ENCODE measurements around the gene SLX1B.
"Not testable (repeated sequence)": the region's sequence is repeated elsewhere in the genome, so short reads cannot be mapped to it uniquely, and the experiment has no call there.

Gene SLX1B

DNA sequence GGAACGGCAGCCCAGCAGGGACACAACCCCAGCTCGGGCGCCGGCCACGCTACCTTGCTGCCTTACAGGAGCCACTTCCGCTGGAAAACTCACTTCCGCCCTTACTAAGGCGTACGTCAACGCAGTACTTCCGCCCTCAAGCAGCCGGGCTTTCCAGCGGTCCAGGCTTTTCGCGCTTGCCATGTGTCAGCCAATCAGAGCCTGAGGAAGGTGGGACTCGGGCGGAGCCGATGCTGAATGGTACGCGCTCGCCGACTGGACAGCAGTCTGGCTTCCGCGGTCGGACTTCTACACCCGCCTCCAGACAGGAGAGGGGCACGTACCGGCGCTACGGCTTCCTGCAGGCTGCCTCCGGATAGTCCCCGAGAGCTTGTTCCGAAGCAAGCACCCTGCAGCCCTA lies at the start of gene SLX1B, which contains the start of gene BOLA2:
SLX1B (plus strand) TSS at position 265 of the 400 bp plus-strand sequence.
BOLA2 (minus strand) TSS at position 83 of the 400 bp plus-strand sequence. CDS start 98 bp downstream, outside the sequence.
- DNase-seq (ENCODE audit: extremely low read depth, low read depth); H3K4me3 ChIP-seq (replicated peaks; ENCODE audit: low read depth, low read length): not testable (repeated sequence)

DNA sequence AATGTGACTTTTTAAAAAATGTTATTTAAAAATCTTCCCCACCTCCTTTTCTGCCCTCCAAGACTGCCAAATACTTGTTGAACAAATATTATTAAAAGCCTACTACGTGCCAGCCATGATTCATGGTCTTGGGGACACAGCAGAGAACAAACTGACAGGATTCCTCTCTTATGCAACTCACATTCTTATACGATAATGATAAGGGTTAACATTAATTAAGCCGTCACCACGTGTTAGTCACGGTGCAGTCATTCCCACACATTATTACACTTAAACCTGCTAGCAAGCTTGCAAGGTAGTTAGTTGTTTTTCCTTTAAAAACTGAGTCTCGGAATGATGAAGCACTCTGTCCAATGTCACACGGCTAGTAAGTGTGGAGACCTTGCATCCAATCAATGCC lies 49.1 kb upstream of the SLX1B start:
- H3K4me3 ChIP-seq (replicated peaks; ENCODE audit: low read depth, low read length); DNase-seq (ENCODE audit: extremely low read depth, low read depth): not testable (repeated sequence)

DNA sequence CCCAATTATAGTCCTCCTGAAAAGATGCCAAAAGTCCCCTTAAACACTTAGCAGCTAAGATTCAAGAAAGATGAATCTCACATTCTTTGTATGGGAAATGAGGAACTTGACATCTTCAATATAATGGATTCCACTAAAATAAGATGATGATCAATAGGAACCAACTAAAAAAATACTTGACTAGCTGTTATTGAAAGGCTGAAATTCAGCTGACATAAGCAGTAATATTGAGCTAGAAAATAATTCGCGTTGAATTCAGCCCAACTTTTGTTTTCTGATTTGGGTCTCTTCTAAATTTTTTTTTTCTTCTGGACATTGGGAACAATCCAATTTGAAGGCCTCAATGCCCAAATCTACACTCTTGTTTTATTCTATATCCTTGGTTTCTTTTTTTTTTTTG lies 30.7 kb upstream of the SLX1B start:
- not testable (repeated sequence) for H3K4me3 ChIP-seq (replicated peaks; ENCODE audit: low read depth, low read length); DNase-seq (ENCODE audit: extremely low read depth, low read depth)

DNA sequence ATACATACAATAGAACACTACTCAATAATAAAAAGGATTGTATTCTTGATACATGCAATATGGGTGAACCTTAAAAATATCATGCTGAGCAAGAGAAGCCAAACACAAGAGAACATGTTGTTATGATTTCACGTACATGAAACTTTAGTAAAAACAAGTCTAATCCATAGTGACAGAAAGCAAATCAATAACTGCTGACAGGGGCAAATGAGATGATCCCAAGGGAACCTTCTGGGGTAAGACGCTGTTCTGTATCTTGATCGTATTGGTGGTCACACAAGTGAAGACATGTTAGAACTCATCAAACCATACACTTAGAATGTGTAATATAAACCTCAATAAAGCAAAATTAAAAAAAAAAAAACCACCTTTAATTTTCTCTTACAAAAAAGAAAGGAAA lies 28.9 kb upstream of the SLX1B start:
- DNase-seq (ENCODE audit: extremely low read depth, low read depth); H3K4me3 ChIP-seq (replicated peaks; ENCODE audit: low read depth, low read length): not testable (repeated sequence)

DNA sequence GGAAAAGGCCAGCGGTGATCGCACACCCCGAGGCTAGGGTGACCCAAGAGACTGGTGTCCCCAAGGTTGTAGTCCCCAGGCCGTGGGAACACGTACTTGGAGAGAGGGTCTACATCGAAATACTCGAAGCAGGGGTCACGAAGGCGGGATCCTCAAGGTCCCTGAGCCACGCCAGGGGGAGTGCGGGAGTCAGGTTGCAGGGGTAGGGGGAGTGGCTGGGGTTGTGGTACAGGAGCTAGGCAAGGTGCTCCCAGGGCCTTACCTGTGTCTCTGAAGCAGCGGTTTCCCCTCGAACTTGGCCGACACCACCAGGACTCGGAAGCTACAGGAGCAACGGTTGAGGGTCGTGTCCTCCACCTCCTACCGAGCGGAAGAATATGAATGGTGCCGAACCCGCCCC lies 579 bp upstream of the SLX1B start:
- not testable (repeated sequence) for DNase-seq (ENCODE audit: extremely low read depth, low read depth); H3K4me3 ChIP-seq (replicated peaks; ENCODE audit: low read depth, low read length)

DNA sequence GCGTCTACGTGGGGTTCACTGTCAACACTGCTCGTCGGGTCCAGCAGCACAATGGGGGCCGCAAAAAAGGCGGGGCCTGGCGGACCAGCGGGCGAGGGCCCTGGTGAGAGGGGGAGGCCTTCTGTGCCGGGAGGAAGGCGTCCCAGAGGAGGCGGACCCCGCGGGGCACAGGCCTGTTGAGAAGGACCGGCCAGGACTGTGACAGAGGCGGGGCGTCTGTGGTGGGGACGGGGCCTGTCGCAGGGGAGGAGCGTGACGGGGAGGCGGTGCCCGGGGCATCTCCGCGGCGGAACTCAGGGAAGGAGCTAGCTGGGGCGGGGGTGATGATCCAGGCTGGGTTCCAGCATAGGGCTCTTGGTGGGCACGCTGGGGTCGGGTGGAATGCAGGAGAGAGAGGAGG lies 495 bp downstream of the SLX1B start:
- DNase-seq (ENCODE audit: extremely low read depth, low read depth); H3K4me3 ChIP-seq (replicated peaks; ENCODE audit: low read depth, low read length): not testable (repeated sequence)

DNA sequence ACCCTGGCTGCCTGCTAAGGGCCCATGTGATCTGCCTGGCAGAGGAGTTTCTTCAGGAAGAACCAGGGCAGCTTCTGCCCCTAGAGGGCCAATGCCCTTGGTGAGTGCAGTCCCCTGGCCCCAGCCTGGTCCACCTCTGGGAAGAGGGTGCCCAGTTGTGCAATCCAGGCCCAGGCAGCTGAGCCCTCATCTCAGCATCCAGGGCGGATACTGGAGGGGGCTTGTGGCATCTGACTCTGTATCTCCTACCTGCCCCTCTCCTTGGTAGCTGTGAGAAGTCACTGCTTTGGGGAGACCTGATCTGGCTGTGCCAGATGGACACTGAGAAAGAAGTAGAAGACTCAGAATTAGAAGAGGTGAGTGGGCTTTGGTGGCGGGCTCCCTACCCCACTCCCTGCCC lies 3.3 kb downstream of the SLX1B start:
- not testable (repeated sequence) for DNase-seq (ENCODE audit: extremely low read depth, low read depth); H3K4me3 ChIP-seq (replicated peaks; ENCODE audit: low read depth, low read length)

DNA sequence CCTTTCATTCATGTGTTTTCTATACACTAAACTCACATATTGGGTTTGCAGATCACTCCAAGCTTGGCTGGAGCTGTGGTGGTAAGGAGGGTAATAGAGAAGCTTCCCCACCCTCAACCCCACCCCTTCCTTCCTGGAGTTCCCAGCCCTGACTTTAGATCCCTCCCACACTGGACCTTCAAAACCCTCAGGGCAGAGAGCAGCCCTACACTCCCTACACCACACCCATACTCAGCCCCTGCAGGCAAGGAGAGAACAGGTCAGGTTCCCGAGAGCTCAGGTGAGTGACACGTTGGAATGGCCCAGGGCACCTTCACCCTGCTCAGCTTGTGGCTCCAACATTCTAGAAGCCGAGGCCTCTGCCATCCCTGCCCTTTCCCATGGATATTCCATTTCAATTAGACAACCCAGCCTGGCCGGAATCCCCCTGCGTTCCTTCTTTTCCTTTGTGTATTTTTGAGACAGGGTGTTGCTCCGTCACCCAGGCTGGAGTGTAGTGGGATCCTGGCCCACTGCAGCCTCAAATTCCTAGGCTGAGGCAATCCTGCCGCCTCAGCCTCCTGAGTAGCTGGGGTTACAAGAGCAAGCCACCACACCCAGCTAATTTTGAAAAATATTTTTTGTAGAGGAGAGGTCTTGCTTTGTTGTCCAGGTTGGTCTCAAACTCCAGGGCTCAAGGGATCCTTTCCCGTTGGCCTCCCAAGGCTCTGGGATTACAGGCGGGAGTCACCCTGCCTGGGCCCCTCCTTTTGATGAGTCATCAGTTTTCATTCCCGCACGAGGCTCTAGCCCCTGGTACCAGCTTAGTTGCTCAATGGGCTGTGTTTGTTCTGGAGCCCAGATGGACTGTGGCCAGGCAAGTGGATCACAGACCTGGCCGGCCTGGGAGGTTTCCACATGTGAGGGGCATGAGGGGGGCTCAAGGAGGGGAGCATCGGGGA lies 5.6 kb downstream of the SLX1B start, which contains the start of gene SULT1A4:
SULT1A4 (plus strand) TSS at position 208 of the 941 bp plus-strand sequence. CDS start 1,473 bp downstream, outside the sequence.
- not testable (repeated sequence) for DNase-seq (ENCODE audit: extremely low read depth, low read depth); H3K4me3 ChIP-seq (replicated peaks; ENCODE audit: low read depth, low read length)

DNA sequence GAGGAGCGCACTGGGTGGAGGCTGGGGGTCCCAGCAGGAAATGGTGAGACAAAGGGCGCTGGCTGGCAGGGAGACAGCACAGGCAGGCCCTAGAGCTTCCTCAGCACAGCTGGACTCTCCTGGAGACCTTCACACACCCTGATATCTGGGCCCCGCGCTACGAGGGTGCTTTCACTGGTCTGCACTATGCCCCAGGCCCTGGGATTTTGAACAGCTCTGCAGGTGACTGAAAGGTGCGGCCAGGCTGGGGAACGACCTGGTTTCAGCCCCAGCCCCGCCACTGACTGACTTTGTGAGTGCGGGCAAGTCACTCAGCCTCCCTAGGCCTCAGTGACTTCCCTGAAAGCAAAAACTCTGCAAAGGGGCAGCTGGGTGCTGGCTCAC lies 6.3 kb downstream of the SLX1B start:
- not testable (repeated sequence) for DNase-seq (ENCODE audit: extremely low read depth, low read depth); H3K4me3 ChIP-seq (replicated peaks; ENCODE audit: low read depth, low read length)

DNA sequence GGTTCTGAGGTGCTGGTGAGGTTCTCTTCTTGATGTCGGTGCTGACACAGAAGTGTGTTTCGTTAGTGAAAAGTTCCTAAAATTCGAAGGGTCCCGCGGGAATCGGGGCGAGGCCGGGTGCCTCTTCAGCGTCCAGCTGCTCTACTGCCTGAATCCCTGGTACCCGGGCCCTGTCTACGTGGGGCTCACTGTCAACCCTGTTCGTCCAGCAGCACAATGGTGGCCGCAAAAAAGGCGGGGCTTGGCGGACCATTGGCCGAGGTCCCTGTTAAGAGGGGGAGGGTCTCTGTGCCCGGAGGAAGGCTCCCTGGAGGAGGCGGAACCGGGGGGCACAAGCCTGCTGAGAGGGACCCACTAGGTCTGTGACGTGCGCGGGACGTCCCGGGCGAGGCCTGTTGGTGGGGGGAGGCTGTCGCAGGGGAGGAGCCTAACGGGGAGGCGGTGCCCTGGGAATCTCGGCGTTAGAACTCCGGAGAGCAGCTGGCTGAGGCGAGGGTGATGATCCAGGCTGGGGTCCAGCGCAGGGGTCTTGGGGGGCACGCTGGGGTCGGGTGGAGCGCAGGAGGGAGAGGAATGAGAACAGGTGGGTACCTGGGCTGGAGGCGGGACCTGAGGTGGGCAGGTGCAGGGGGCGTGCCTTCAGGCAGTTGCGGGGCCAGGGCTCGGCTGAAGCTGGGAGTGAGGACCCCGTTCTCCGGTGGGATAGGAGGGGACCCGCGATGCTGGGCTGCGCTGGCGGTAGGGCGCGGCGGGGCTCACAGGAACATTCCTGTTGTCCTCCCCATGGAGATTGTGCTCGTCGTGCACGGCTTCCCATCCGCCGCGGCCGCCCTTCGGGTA lies 11.9 kb downstream of the SLX1B start:
- not testable (repeated sequence) for DNase-seq (ENCODE audit: extremely low read depth, low read depth); H3K4me3 ChIP-seq (replicated peaks; ENCODE audit: low read depth, low read length)

DNA sequence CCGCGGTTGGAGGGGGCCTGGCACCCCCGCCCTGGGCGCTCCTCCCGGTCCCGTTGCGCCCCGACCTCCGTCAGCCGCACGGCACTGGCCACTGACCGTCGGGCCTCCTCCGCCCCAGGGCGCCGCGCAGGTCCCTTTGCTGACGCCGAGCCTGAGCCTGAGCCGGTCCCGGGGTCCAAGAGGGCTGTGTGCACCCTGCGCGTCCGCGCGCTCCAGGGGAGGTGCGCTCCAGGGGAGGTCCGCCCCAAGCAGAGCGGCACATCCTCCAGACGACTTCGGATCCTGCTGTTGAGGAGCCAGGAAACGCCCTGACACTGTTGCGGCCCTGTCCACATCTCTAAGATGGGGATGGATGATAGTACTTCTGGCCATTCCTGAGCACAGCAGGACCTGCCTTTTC lies 12.6 kb downstream of the SLX1B start:
- DNase-seq (ENCODE audit: extremely low read depth, low read depth); H3K4me3 ChIP-seq (replicated peaks; ENCODE audit: low read depth, low read length): not testable (repeated sequence)

DNA sequence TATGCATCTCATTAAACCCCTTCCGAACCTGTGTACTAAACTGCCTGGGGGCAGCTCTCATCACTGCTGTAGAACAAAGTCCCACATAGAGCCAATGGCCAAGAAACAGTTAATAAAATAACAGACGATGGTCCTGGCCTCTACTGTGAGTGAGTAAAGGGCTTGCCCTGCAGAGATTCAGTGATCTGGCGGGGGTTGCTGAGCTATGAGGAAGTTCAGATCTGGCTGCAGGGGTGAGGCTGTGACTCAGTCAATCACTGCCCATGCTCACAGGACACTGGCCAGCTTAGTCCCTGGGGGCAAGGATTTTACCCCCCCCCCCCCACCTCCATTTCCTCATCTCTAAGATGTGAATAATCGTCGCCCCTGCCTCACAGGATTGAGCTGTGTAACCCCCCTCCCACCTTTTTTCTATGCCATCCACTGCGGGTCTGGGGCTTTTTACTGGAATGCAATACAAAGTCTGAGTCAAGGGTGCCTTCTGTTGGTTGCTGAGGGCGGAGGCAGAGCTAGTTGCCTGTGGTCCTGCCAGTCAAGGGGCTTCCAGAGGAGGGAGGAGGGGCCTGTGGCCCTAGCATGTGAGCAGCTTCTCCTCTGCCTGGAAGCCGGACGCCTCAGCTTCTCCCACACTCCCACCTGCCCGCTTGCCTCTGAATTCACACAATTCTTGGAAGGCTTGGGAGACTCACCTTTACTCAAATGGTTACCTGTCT lies 13.5 kb downstream of the SLX1B start:
- not testable (repeated sequence) for H3K4me3 ChIP-seq (replicated peaks; ENCODE audit: low read depth, low read length); DNase-seq (ENCODE audit: extremely low read depth, low read depth)

DNA sequence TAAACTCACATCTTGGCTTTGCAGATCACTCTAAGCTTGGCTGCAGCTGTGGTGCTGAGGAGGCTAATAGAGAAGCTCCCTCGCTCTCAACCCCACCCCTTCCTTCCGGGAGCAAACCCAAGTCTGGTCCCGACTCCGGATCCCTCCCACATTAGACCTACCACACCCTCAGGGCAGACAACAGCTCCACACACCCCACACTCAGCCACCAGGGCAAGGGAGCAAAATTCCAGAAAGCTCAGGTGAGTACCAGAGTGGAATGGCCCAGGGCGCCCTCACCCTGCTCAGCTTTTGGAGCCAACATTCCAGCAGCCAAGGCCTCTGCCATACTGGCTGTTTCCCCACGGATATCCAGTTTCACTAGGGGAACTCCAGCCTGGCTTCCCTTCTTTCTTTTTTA lies 15.3 kb downstream of the SLX1B start:
- not testable (repeated sequence) for H3K4me3 ChIP-seq (replicated peaks; ENCODE audit: low read depth, low read length); DNase-seq (ENCODE audit: extremely low read depth, low read depth)

DNA sequence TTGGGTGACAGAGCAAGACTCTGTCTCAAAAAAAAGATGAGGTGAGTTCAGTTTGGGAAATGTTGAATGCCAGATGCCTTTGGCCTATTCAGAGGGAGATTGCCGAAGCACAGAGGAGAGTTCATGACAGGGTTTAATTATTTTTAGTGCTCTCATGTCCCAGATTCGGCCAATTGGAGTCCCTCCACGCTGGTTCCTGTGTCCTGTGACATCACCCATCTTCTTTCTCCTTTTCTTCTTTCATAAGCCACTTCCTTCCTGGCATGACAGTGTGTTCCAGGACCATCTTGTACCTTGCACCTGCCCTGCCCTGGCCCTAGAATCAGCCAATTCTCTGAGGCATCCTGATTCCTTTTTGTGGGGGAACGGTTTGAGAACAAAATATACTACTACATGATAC lies 17.7 kb downstream of the SLX1B start:
- not testable (repeated sequence) for H3K4me3 ChIP-seq (replicated peaks; ENCODE audit: low read depth, low read length); DNase-seq (ENCODE audit: extremely low read depth, low read depth)

DNA sequence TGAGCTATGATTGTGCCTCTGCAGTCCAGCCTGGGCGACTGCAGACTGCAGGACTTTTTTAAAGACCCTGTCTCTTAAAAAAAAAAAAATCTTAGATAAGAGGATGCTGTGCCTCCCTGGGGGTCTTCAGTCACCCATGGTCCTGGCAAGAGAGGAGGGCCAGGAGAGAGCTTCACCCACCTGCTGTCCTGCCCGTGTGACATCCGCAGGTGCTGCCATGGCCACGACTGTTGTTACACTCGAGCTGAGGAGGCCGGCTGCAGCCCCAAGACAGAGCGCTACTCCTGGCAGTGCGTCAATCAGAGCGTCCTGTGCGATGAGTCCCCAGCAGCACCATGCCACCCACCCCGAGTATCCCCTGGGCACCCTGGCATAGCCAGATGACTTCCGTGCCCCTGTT lies 27.9 kb downstream of the SLX1B start:
- not testable (repeated sequence) for H3K4me3 ChIP-seq (replicated peaks; ENCODE audit: low read depth, low read length)

DNA sequence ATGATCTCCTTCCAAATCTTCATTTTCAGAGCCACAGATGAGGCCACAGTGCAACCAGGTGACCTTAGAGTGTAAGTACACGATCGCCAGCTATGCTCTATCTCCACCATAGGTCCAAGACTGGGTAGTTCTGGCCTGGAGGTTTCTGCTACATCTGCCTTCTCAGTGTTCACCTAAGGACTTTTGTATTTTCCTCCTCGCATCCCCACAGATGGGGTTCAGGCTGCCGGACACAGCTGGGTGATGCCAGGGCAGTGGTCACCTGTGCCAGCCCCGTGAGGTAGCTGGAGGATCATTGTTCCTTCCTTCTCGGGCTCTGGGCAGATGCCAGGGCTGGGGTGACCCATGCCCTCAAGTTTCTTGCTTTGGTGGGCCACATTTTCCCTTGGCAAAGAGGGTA lies 52.0 kb downstream of the SLX1B start, which contains the start of gene NPIPB12:
NPIPB12 (minus strand) TSS at position 101 of the 400 bp plus-strand sequence.
- not testable (repeated sequence) for DNase-seq (ENCODE audit: extremely low read depth, low read depth); H3K4me3 ChIP-seq (replicated peaks; ENCODE audit: low read depth, low read length)

More for the DNA sequence above, 27.9 kb downstream of the SLX1B start:
- DNase-seq (ENCODE audit: extremely low read depth, low read depth) = not testable (repeated sequence)

Data from HFF-Myc (cell line).